Prostate gland (tissue), 2 donors: ENCODE measurements around the gene LCE1D. TPM values are rescaled to one million over a fixed set of nuclear protein-coding genes. Genes with fewer than 3 reads are reported as not detected.

Experiments used
- DNase-seq: peaks from one replicate; pipeline ENCODE4 v3.0.0-alpha.2; 2019; ENCODE audit warnings: low spot score
- H3K27ac ChIP-seq, 2 donors: fragments of 200-600 bp; sonication (generic); 2 replicates each; pipeline ENCODE4 v1.5.1; 2017 to 2019
- H3K27me3 ChIP-seq: fragments of 200-600 bp; sonication (generic); replicated peaks from 2 replicates; pipeline ENCODE4 v1.5.1; 2019; ENCODE audit not compliant: insufficient read depth
- H3K36me3 ChIP-seq, 2 donors: fragments of 200-600 bp; sonication (generic); 1 replicate in 1 of 2; 2 replicates in 1 of 2; pipeline versions ENCODE4 v1.5.1 to v1.8.1; 2017 to 2019
- H3K4me1 ChIP-seq: fragments of 200-600 bp; sonication (generic); replicated peaks from 2 replicates; pipeline ENCODE4 v1.5.1; 2019
- H3K4me3 ChIP-seq, 2 donors: fragments of 200-600 bp; sonication (generic); 2 replicates each; pipeline ENCODE4 v1.5.1; 2017 to 2019
- H3K9me3 ChIP-seq: fragments of 200-600 bp; sonication (generic); 2 replicates; pipeline ENCODE4 v1.5.1; 2017
- CTCF ChIP-seq, 4 experiments: fragments of 200-600 bp in 2 of 4; fragments of 450-650 bp in 2 of 4; sonication (generic) in 2 of 4; IDR thresholded peaks; 1 replicate in 3 of 4; 2 replicates in 1 of 4; pipeline ENCODE4 v1.5.1; 2016 to 2019; ENCODE audit warnings: antibody characterized with exemption in 4 of 4, mild to moderate bottlenecking in 2 of 4, moderate library complexity in 2 of 4
- POLR2A ChIP-seq: fragments of 450-650 bp; IDR thresholded peaks from one replicate; pipeline ENCODE4 v1.6.1; 2016; ENCODE audit warnings: antibody characterized with exemption, mild to moderate bottlenecking
- POLR2AphosphoS5 ChIP-seq: sonication (generic); formaldehyde crosslinking; IDR thresholded peaks from one replicate; pipeline ENCODE4 v1.6.1; 2017; ENCODE audit warnings: antibody characterized with exemption
- WGBS: methylation state at CpG from one replicate; pipeline ENCODE4 v1.1.5; 2018; 5-methylcytosine and 5-hydroxymethylcytosine counted together
- intact Hi-C: fragments of 100-400 bp; cut with DNase I; formaldehyde crosslinking; loops from one replicate; pipeline ENCODE4 v1.14.2; 2022
- total RNA-seq, 2 donors: library from RNA; depleted of rRNA; stranded (reverse); fragments of >200 nt; gene quantifications; one replicate each; pipeline ENCODE4 v1.1.0, GENCODE V29; 2016

LCE1D gene
- total RNA-seq, 2 donors from 2014 or later = not detected

- Histone ChIP-seq H3K27me3 (no peaks in the 10 kb centered on the region), H3K4me1 (no peaks in the 10 kb centered on the region), H3K27ac (no peak overlapping the region), H3K9me3 (no peaks in the 10 kb centered on the region), H3K4me3 (no peak overlapping the region), H3K36me3 (no peaks in the 10 kb centered on the region)
- intact Hi-C loops = no loop called here
- DNase-seq = no peak
- TF ChIP-seq CTCF (IDR thresholded peaks at IDR 0.05) (no peak), POLR2AphosphoS5 (no peak), POLR2A (no peak)
- 55% methylated on average over 8 of the region's 8 CpGs for WGBS
Observed at GRCh38 chr1:152768847-152769533, 27.5 kb upstream of the LCE1D start.

GRCh38 chr1:152770411-152770810 lies 26.1 kb upstream of the LCE1D start:
- Histone ChIP-seq H3K4me3 (no peak overlapping the region), H3K27ac (no peak overlapping the region), H3K4me1 (no peaks in the 10 kb centered on the region), H3K36me3 (no peaks in the 10 kb centered on the region), H3K9me3 (no peaks in the 10 kb centered on the region), H3K27me3 (no peaks in the 10 kb centered on the region)
- no peak for DNase-seq
- 74% methylated on average over 1 of the region's 1 CpG for WGBS
- intact Hi-C loops = no loop called here
- TF ChIP-seq POLR2A = no peak
- no peak for TF ChIP-seq CTCF (IDR thresholded peaks at IDR 0.05)
- TF ChIP-seq POLR2AphosphoS5 = no peak

- Histone ChIP-seq H3K4me1 (no peaks in the 10 kb centered on the region), H3K36me3 (no peaks in the 10 kb centered on the region), H3K4me3 (no peak within 1 kb of the TSS), H3K27ac (no peak within 1 kb of the TSS), H3K9me3 (no peaks in the 10 kb centered on the region), H3K27me3 (no peaks in the 10 kb centered on the region)
- intact Hi-C loops = no loop called here
- no peak for TF ChIP-seq POLR2AphosphoS5
- WGBS = 52% methylated on average over 6 of the region's 6 CpGs
- no peak for DNase-seq
Observed at GRCh38 chr1:152774875-152775274, 21.6 kb upstream of the LCE1D start, which contains the start of gene LCE1F. TSS of gene LCE1F (plus strand) at chr1:152775140. CDS start at chr1:152776372, 1,232 bp downstream.

GRCh38 chr1:152776361-152776760 lies 20.2 kb upstream of the LCE1D start:
- Histone ChIP-seq H3K27me3 (no peaks in the 10 kb centered on the region), H3K4me1 (no peaks in the 10 kb centered on the region), H3K9me3 (no peaks in the 10 kb centered on the region), H3K36me3 (no peaks in the 10 kb centered on the region), H3K27ac (no peak overlapping the region), H3K4me3 (no peak overlapping the region)
- WGBS = 71% methylated on average over 9 of the region's 11 CpGs
- TF ChIP-seq CTCF (IDR thresholded peaks at IDR 0.05) (no peak), POLR2A (no peak), POLR2AphosphoS5 (no peak)
- intact Hi-C loops = no loop called here
- DNase-seq = no peak

GRCh38 chr1:152777510-152778137 lies 18.9 kb upstream of the LCE1D start:
- 61% methylated on average over 4 of the region's 4 CpGs for WGBS
- Histone ChIP-seq H3K4me1 (no peaks in the 10 kb centered on the region), H3K9me3 (no peaks in the 10 kb centered on the region), H3K4me3 (no peak overlapping the region), H3K27me3 (no peaks in the 10 kb centered on the region), H3K36me3 (no peaks in the 10 kb centered on the region), H3K27ac (no peak overlapping the region)
- TF ChIP-seq POLR2A (no peak), CTCF (IDR thresholded peaks at IDR 0.05) (no peak), POLR2AphosphoS5 (no peak)
- no peak for DNase-seq
- intact Hi-C loops = no loop called here
